Astrocyte (in vitro differentiated cells and primary cell): ENCODE measurements around the gene B4GALT1. TPM values are rescaled to one million over a fixed set of nuclear protein-coding genes. Genes with fewer than 3 reads are reported as not detected.
A peak's percentile ranks its signal among the peaks of the same experiment; 100 is the strongest.

Source experiments
- DNase-seq: peaks from one replicate; pipeline ENCODE4 v3.0.0-alpha.2; 2010; ENCODE audit warnings: low read depth
- FAIRE-seq: peaks from 2 replicates; lab custom pipeline; 2011; peaks lifted over from hg19 to GRCh38; lab: Jason Lieb, UNC
- H2AFZ ChIP-seq: 2 replicates; pipeline ENCODE4 v1.6.0; 2012; ENCODE audit warnings: low read depth, low read length, inconsistent platforms
- H3K27ac ChIP-seq: 2 replicates; pipeline ENCODE4 v1.5.1; 2011; ENCODE audit warnings: low read depth, low read length, inconsistent platforms
- H3K27me3 ChIP-seq: 2 replicates; pipeline ENCODE4 v1.6.0; 2011; ENCODE audit warnings: low read length, inconsistent platforms; ENCODE audit not compliant: insufficient read depth
- H3K36me3 ChIP-seq: 2 replicates; pipeline ENCODE4 v1.5.1; 2011; ENCODE audit warnings: low read length, inconsistent platforms; ENCODE audit not compliant: insufficient read depth
- H3K4me1 ChIP-seq: 2 replicates; pipeline ENCODE4 v1.5.1; 2011; ENCODE audit warnings: low read length, inconsistent platforms; ENCODE audit not compliant: insufficient read depth
- H3K4me2 ChIP-seq: 2 replicates; pipeline ENCODE4 v1.6.0; 2012; ENCODE audit warnings: low read length, inconsistent platforms
- H3K4me3 ChIP-seq: 2 replicates; pipeline ENCODE4 v1.5.1; 2011; ENCODE audit warnings: low read depth, mild to moderate bottlenecking, low read length, inconsistent platforms; ENCODE audit not compliant: insufficient read depth
- H3K79me2 ChIP-seq: 2 replicates; pipeline ENCODE4 v1.6.0; 2012; ENCODE audit warnings: mild to moderate bottlenecking, low read length, inconsistent platforms; ENCODE audit not compliant: insufficient read depth
- H3K9ac ChIP-seq: 2 replicates; pipeline ENCODE4 v1.6.0; 2012; ENCODE audit warnings: mild to moderate bottlenecking, low read length, inconsistent platforms
- H3K9me3 ChIP-seq: 2 replicates; pipeline ENCODE4 v1.5.1; 2012; ENCODE audit warnings: low read depth, mild to moderate bottlenecking, low read length, inconsistent platforms; ENCODE audit not compliant: insufficient read depth
- H4K20me1 ChIP-seq: 2 replicates; pipeline ENCODE4 v1.6.0; 2012; ENCODE audit warnings: low read length, inconsistent platforms; ENCODE audit not compliant: insufficient read depth
- H3K27ac Mint-ChIP-seq: one replicate; pipeline ENCODE4 v1.8.0; 2021; ENCODE audit warnings: mild to moderate bottlenecking, mixed read lengths; ENCODE audit not compliant: unreplicated experiment
- H3K27me3 Mint-ChIP-seq: one replicate; pipeline ENCODE4 v1.8.0; 2021; ENCODE audit warnings: low read depth, mixed read lengths; ENCODE audit not compliant: unreplicated experiment
- H3K36me3 Mint-ChIP-seq: one replicate; pipeline ENCODE4 v1.8.0; 2021; ENCODE audit warnings: low read depth, mixed read lengths; ENCODE audit not compliant: unreplicated experiment
- H3K4me1 Mint-ChIP-seq: one replicate; pipeline ENCODE4 v1.8.0; 2021; ENCODE audit warnings: low read depth, mixed read lengths; ENCODE audit not compliant: unreplicated experiment
- H3K4me3 Mint-ChIP-seq: one replicate; pipeline ENCODE4 v1.8.0; 2021; ENCODE audit warnings: mild to moderate bottlenecking, moderate library complexity, mixed read lengths; ENCODE audit not compliant: unreplicated experiment
- H3K9me3 Mint-ChIP-seq: one replicate; pipeline ENCODE4 v1.8.0; 2021; ENCODE audit warnings: mild to moderate bottlenecking, mixed read lengths; ENCODE audit not compliant: unreplicated experiment
- CTCF ChIP-seq: IDR thresholded peaks from 2 replicates; pipeline ENCODE4 v1.5.1; 2011; ENCODE audit warnings: low read depth, mild to moderate bottlenecking, inconsistent platforms, low read length, moderate library complexity; ENCODE audit not compliant: insufficient read depth
- EZH2 ChIP-seq: IDR thresholded peaks from 2 replicates; pipeline ENCODE4 v1.6.1; 2012; ENCODE audit warnings: mild to moderate bottlenecking, low read length, inconsistent platforms; ENCODE audit not compliant: insufficient read depth
- total RNA-seq: library from RNA; stranded (reverse); gene quantifications from 2 replicates; pipeline ENCODE4 v1.2.1, GENCODE V29; 2021

Gene B4GALT1
- total RNA-seq, 1 donor from 2014 or later: 93.1 TPM

DNA sequence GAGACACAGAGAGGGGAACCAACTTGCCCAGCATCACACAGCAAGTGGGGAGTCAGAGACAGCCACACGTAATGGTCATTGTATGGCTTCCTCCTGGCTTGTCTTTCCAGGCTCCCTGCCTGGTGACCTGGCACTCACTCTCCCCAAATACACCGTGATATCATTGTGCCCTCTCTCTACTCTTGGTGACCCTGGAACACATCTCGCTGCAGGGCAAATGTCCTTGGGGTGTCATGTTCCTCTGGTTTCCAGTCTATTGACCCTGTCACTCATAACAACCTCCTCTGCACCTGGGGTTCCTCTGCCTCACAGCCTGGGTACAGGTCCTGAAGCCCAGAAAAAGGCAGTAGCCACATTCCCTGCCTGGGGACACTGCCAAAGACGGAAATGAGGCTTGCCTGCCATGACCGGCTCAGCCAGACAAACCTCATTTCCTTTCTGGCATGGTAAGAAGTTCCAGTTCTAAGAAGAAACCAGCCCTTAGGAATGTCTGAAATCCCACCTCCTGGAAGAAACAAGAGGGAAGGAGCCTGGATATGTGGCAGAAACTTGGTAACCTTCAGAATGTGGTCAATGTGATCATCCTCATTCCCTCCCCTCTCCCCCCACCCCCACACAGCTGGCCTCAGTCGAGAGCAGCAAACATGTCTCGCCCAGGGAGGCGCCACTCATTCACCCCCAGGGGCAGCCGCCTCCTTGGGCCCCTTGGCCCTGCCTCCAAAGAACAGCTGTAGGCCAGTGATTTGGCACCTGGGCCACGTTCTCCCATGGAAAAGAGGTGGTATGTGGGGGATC, 60.1 kb downstream of the B4GALT1 start:
- peaks cover 5% of the 10 kb centered on the region for H3K36me3 Mint-ChIP-seq
- peaks cover 22% of the 10 kb centered on the region for H3K4me1 ChIP-seq
- peak overlapping the region; percentile 99 for H3K27ac Mint-ChIP-seq
- H3K27ac ChIP-seq: peak overlapping the region; percentile 81
- H3K27me3 Mint-ChIP-seq: no peaks in the 10 kb centered on the region
- FAIRE-seq (peak; percentile 43), DNase-seq (peak; percentile 98)
- no peaks in the 10 kb centered on the region for H3K79me2 ChIP-seq
- no peaks in the 10 kb centered on the region for H3K27me3 ChIP-seq
- no peaks in the 10 kb centered on the region for H3K36me3 ChIP-seq
- peaks cover 47% of the 10 kb centered on the region for H3K4me1 Mint-ChIP-seq
- H3K9me3 ChIP-seq: no peaks in the 10 kb centered on the region
- peak overlapping the region; percentile 48 for H3K4me2 ChIP-seq
- peak overlapping the region; percentile 58 for H3K9ac ChIP-seq
- H3K9me3 Mint-ChIP-seq: peaks cover 2% of the 10 kb centered on the region
- no peak overlapping the region for H3K4me3 Mint-ChIP-seq
- no peaks in the 10 kb centered on the region for H4K20me1 ChIP-seq
- H2AFZ ChIP-seq: peak overlapping the region; percentile 37
- TF ChIP-seq EZH2: no peak
- no peak for TF ChIP-seq CTCF
- H3K4me3 ChIP-seq: no peak overlapping the region

DNA sequence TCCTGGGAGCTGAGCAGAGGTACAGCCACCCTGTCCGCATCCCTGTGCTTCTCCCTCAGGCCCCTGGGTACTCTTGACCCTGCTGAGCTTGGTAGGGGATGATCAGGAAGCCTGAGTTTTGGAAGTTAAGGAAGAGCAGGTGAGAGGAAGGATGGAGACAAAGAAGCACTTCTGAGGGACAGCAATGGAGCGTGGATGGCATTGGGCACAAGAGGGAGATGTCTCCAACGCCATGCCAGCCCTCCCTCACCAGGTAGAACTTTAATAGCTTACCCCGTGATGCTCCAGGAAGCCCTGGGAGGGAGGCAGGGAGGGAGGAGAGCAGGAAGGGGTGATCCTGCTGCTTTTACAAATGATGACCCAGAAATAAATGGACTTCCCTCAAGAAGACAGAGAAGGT, 60.8 kb downstream of the B4GALT1 start:
- peak overlapping the region; percentile 48 for H3K4me2 ChIP-seq
- no peaks in the 10 kb centered on the region for H3K79me2 ChIP-seq
- no peak overlapping the region for H2AFZ ChIP-seq
- no peak for TF ChIP-seq EZH2
- no peak for TF ChIP-seq CTCF
- peaks cover 54% of the 10 kb centered on the region for H3K4me1 Mint-ChIP-seq
- no peak for FAIRE-seq
- H3K27me3 ChIP-seq: no peaks in the 10 kb centered on the region
- no peak overlapping the region for H3K9ac ChIP-seq
- H3K27ac ChIP-seq: peak overlapping the region; percentile 81
- no peak overlapping the region for H3K4me3 ChIP-seq
- peaks cover 8% of the 10 kb centered on the region for H3K36me3 Mint-ChIP-seq
- peaks cover 2% of the 10 kb centered on the region for H3K9me3 Mint-ChIP-seq
- DNase-seq: no peak
- H3K9me3 ChIP-seq: no peaks in the 10 kb centered on the region
- peaks cover 26% of the 10 kb centered on the region for H3K4me1 ChIP-seq
- H3K27ac Mint-ChIP-seq: peak overlapping the region; percentile 99
- H3K27me3 Mint-ChIP-seq: no peaks in the 10 kb centered on the region
- peak overlapping the region; percentile 27 for H3K4me3 Mint-ChIP-seq
- H4K20me1 ChIP-seq: no peaks in the 10 kb centered on the region
- no peaks in the 10 kb centered on the region for H3K36me3 ChIP-seq

- H3K9me3 Mint-ChIP-seq: peaks cover 2% of the 10 kb centered on the region
- peaks cover 5% of the 10 kb centered on the region for H3K36me3 Mint-ChIP-seq
- DNase-seq (no peak), FAIRE-seq (no peak)
- H3K9ac ChIP-seq: no peak overlapping the region
- H4K20me1 ChIP-seq: no peaks in the 10 kb centered on the region
- peak overlapping the region; percentile 99 for H3K27ac Mint-ChIP-seq
- no peak overlapping the region for H3K4me3 Mint-ChIP-seq
- peak overlapping the region; percentile 2 for H3K4me2 ChIP-seq
- no peak overlapping the region for H3K4me3 ChIP-seq
- H3K9me3 ChIP-seq: no peaks in the 10 kb centered on the region
- no peaks in the 10 kb centered on the region for H3K36me3 ChIP-seq
- H3K27me3 ChIP-seq: no peaks in the 10 kb centered on the region
- peak overlapping the region; percentile 81 for H3K27ac ChIP-seq
- peaks cover 57% of the 10 kb centered on the region for H3K4me1 Mint-ChIP-seq
- no peak for TF ChIP-seq EZH2
- no peak for TF ChIP-seq CTCF
- peaks cover 30% of the 10 kb centered on the region for H3K4me1 ChIP-seq
- no peak overlapping the region for H2AFZ ChIP-seq
- no peaks in the 10 kb centered on the region for H3K79me2 ChIP-seq
- no peaks in the 10 kb centered on the region for H3K27me3 Mint-ChIP-seq
These were observed 61.2 kb downstream of the B4GALT1 start for GRCh38 chr9:33105959-33106358.
